SK-N-SH (cell line): Measurements from ENCODE around the gene PKD1.
"Not testable (repeated sequence)": the region's sequence is repeated elsewhere in the genome, so short reads cannot be mapped to it uniquely, and the experiment has no call there.

Source experiments
- EP300 ChIP-seq, 2 experiments: IDR thresholded peaks; 2 replicates each; pipeline versions ENCODE4 v1.4.0 to v1.6.1; 2012; ENCODE audit warnings: borderline replicate concordance in 1 of 2, low read depth in 1 of 2, low read length in 1 of 2
- FOXJ3 ChIP-seq: sonication (generic); formaldehyde crosslinking; IDR thresholded peaks from 2 replicates; pipeline ENCODE4 v1.5.1; 2020; ENCODE audit warnings: mild to moderate bottlenecking, missing genetic modification reagents
- FOXM1 ChIP-seq: IDR thresholded peaks from 2 replicates; pipeline ENCODE4 v1.4.0; 2012; ENCODE audit warnings: low read depth, mild to moderate bottlenecking
- GATA2 ChIP-seq: sonication (generic); formaldehyde crosslinking; IDR thresholded peaks from 2 replicates; pipeline ENCODE4 v1.5.0; 2020; ENCODE audit warnings: mild to moderate bottlenecking, missing genetic modification reagents
- JUND ChIP-seq: IDR thresholded peaks from 2 replicates; pipeline ENCODE4 v1.4.0; 2012
- NFIC ChIP-seq: IDR thresholded peaks from 2 replicates; pipeline ENCODE4 v1.4.0; 2012; ENCODE audit warnings: borderline replicate concordance
- POLR2AphosphoS5 ChIP-seq: IDR thresholded peaks from 2 replicates; pipeline ENCODE4 v1.6.1; 2012; ENCODE audit warnings: low read depth, low read length
- RAD21 ChIP-seq: IDR thresholded peaks from 2 replicates; pipeline ENCODE4 v1.6.1; 2012; ENCODE audit warnings: mild to moderate bottlenecking, low read length
- RFX5 ChIP-seq: IDR thresholded peaks from 2 replicates; pipeline ENCODE4 v1.6.1; 2012; ENCODE audit warnings: mild to moderate bottlenecking, improper control_type of control experiment, low read length
- TAF1 ChIP-seq: IDR thresholded peaks from 2 replicates; pipeline ENCODE4 v1.6.1; 2012; ENCODE audit warnings: low read depth, mild to moderate bottlenecking, low read length, moderate library complexity, borderline replicate concordance
- TF ChIP-seq, protein P1 (sequence below): fragments of 200-600 bp; sonication (generic); IDR thresholded peaks from 2 replicates; pipeline ENCODE4 v1.6.1; 2017; ENCODE audit warnings: antibody characterized with exemption, mild to moderate bottlenecking, moderate library complexity
- TF ChIP-seq, protein P2 (sequence below): IDR thresholded peaks from 2 replicates; pipeline ENCODE4; 2012

DNA sequence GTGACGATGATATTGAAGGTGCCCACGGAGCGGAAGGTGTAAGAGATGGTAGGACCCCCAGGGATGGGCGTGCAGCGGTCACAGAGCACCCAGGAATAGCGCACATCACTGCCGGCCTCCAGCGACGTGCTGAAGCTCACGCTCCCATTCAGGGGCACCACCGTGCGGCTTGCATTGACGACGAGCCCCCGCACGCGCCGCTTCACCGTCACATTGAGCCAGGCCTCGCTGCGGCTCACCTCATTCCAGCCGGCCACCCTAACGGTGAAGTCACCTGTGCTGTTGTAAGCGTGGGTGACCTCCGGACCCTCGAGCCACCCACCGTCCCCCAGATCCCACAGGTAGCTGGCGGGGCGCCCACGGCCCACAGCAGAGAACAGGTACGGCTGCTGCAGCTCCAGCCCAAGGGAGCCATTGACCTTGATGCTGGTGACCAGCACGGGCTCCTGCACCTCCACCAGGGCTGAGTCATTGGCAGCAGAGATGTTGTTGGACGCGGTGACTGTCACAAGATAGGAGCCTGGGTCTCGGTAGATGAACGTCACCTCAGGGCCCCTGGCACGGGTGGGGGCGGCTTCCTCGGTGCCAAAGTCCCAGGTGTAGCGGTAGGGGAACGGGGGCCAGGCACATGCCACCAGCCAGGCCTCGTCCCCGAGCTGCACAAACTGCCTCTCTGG is 25.2 kb downstream of the PKD1 start:
- TF ChIP-seq EP300 (IDR thresholded peaks at IDR 0.05; ENCODE audit: borderline replicate concordance in 1 of 2, low read depth in 1 of 2, low read length in 1 of 2); NFIC; FOXJ3 (CRISPR knock-in tag); JUND; POLR2AphosphoS5; RFX5; GATA2 (CRISPR knock-in tag); RAD21; FOXM1; TAF1: not testable (repeated sequence)
- TF ChIP-seq, protein P1, sequence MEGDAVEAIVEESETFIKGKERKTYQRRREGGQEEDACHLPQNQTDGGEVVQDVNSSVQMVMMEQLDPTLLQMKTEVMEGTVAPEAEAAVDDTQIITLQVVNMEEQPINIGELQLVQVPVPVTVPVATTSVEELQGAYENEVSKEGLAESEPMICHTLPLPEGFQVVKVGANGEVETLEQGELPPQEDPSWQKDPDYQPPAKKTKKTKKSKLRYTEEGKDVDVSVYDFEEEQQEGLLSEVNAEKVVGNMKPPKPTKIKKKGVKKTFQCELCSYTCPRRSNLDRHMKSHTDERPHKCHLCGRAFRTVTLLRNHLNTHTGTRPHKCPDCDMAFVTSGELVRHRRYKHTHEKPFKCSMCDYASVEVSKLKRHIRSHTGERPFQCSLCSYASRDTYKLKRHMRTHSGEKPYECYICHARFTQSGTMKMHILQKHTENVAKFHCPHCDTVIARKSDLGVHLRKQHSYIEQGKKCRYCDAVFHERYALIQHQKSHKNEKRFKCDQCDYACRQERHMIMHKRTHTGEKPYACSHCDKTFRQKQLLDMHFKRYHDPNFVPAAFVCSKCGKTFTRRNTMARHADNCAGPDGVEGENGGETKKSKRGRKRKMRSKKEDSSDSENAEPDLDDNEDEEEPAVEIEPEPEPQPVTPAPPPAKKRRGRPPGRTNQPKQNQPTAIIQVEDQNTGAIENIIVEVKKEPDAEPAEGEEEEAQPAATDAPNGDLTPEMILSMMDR = not testable (repeated sequence)
- TF ChIP-seq, protein P2, sequence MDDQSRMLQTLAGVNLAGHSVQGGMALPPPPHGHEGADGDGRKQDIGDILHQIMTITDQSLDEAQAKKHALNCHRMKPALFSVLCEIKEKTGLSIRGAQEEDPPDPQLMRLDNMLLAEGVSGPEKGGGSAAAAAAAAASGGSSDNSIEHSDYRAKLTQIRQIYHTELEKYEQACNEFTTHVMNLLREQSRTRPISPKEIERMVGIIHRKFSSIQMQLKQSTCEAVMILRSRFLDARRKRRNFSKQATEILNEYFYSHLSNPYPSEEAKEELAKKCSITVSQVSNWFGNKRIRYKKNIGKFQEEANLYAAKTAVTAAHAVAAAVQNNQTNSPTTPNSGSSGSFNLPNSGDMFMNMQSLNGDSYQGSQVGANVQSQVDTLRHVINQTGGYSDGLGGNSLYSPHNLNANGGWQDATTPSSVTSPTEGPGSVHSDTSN = not testable (repeated sequence)
